HL-60 (cell line): Measurements from ENCODE around the gene SLC22A13.

ENCODE experiments used
- DNase-seq, 2 experiments: peaks; one replicate each; pipeline ENCODE4 v3.0.0-alpha.2; 2010 to 2020; ENCODE audit warnings: low read depth in 1 of 2, low spot score in 1 of 2
- H3K27ac ChIP-seq: fragments of 250-450 bp; sonication (Bioruptor Pico); replicated peaks from 2 replicates; pipeline ENCODE4 v1.5.1; 2020; ENCODE audit warnings: mild to moderate bottlenecking, moderate library complexity
- H3K27me3 ChIP-seq: fragments of 250-450 bp; sonication (Bioruptor Pico); 2 replicates; pipeline ENCODE4 v1.5.1; 2021; ENCODE audit warnings: mild to moderate bottlenecking, moderate library complexity; ENCODE audit not compliant: insufficient read depth, poor library complexity, severe bottlenecking
- H3K4me3 ChIP-seq: replicated peaks from 2 replicates; pipeline ENCODE4 v1.5.1; 2011; ENCODE audit warnings: mild to moderate bottlenecking, control low read depth, low read length; ENCODE audit not compliant: insufficient read depth
- GABPA ChIP-seq: IDR thresholded peaks from 2 replicates; pipeline ENCODE4 v1.6.1; 2012; ENCODE audit warnings: low read depth
- POLR2AphosphoS5 ChIP-seq: IDR thresholded peaks from 2 replicates; pipeline ENCODE4 v1.6.1; 2012; ENCODE audit warnings: low read depth
- SPI1 ChIP-seq: IDR thresholded peaks from 2 replicates; pipeline ENCODE4 v1.6.1; 2012; ENCODE audit warnings: low read depth, mild to moderate bottlenecking, borderline replicate concordance
- TF ChIP-seq, protein P1 (sequence below): IDR thresholded peaks from 2 replicates; pipeline ENCODE4 v1.6.1; 2012; ENCODE audit warnings: low read depth; ENCODE audit not compliant: insufficient replicate concordance
- TF ChIP-seq, protein P2 (sequence below): IDR thresholded peaks from one replicate; pipeline ENCODE4 v1.5.1; 2011; ENCODE audit warnings: low read length, control low read depth, inconsistent platforms; ENCODE audit not compliant: insufficient read depth

SLC22A13 gene

DNA sequence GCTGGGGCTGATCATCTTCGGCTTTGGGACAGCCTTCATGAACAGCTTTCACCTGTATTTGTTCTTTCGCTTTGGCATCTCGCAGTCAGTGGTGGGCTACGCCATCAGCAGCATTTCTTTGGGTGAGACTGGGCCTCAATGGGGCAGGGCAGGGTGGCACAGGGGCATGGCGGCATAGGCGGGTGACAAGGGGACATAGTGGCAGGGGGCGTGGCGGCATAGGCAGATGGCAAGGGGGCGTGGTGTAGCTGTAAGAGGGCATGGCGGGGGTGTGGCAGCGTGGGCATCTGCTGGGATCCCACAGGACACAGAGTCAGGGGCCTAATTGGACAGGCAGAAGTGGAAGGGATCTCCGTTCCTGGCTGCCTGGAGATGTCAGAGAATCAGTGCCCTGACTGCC is 42.0 kb downstream of the SLC22A13 start:
- no peak for DNase-seq
- Histone ChIP-seq H3K27ac (no peak overlapping the region), H3K4me3 (no peak overlapping the region), H3K27me3 (no peaks in the 10 kb centered on the region)
- TF ChIP-seq POLR2AphosphoS5 (no peak), GABPA (no peak), SPI1 (no peak)
- TF ChIP-seq, protein P1, sequence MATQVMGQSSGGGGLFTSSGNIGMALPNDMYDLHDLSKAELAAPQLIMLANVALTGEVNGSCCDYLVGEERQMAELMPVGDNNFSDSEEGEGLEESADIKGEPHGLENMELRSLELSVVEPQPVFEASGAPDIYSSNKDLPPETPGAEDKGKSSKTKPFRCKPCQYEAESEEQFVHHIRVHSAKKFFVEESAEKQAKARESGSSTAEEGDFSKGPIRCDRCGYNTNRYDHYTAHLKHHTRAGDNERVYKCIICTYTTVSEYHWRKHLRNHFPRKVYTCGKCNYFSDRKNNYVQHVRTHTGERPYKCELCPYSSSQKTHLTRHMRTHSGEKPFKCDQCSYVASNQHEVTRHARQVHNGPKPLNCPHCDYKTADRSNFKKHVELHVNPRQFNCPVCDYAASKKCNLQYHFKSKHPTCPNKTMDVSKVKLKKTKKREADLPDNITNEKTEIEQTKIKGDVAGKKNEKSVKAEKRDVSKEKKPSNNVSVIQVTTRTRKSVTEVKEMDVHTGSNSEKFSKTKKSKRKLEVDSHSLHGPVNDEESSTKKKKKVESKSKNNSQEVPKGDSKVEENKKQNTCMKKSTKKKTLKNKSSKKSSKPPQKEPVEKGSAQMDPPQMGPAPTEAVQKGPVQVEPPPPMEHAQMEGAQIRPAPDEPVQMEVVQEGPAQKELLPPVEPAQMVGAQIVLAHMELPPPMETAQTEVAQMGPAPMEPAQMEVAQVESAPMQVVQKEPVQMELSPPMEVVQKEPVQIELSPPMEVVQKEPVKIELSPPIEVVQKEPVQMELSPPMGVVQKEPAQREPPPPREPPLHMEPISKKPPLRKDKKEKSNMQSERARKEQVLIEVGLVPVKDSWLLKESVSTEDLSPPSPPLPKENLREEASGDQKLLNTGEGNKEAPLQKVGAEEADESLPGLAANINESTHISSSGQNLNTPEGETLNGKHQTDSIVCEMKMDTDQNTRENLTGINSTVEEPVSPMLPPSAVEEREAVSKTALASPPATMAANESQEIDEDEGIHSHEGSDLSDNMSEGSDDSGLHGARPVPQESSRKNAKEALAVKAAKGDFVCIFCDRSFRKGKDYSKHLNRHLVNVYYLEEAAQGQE: no peak
- TF ChIP-seq, protein P2, sequence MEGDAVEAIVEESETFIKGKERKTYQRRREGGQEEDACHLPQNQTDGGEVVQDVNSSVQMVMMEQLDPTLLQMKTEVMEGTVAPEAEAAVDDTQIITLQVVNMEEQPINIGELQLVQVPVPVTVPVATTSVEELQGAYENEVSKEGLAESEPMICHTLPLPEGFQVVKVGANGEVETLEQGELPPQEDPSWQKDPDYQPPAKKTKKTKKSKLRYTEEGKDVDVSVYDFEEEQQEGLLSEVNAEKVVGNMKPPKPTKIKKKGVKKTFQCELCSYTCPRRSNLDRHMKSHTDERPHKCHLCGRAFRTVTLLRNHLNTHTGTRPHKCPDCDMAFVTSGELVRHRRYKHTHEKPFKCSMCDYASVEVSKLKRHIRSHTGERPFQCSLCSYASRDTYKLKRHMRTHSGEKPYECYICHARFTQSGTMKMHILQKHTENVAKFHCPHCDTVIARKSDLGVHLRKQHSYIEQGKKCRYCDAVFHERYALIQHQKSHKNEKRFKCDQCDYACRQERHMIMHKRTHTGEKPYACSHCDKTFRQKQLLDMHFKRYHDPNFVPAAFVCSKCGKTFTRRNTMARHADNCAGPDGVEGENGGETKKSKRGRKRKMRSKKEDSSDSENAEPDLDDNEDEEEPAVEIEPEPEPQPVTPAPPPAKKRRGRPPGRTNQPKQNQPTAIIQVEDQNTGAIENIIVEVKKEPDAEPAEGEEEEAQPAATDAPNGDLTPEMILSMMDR: no peak

DNA sequence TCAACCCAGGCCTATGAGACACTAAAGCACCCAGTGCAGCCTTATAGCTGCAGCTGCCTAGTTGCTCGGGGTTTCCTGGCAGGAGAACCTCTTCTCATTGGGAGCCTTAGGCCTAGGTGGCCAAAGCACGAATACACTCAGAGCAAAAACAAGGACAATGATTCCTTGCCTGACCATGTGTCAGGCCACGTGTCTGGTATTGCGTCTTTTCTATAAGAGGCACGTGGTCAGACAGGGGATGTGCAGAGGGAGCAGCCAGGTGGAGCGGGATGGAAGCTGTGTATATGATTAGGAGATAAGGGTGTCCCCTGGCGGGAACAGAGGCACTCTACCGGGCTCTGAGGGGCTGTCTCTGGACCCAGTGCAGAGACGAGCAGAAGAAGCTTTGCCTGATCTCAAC is 42.8 kb downstream of the SLC22A13 start:
- TF ChIP-seq, protein P1: no peak
- no peak for TF ChIP-seq GABPA
- no peak for TF ChIP-seq SPI1
- TF ChIP-seq, protein P2: no peak
- no peak for TF ChIP-seq POLR2AphosphoS5
- no peak overlapping the region for H3K27ac ChIP-seq
- no peaks in the 10 kb centered on the region for H3K27me3 ChIP-seq
- no peak for DNase-seq
- no peak overlapping the region for H3K4me3 ChIP-seq

DNA sequence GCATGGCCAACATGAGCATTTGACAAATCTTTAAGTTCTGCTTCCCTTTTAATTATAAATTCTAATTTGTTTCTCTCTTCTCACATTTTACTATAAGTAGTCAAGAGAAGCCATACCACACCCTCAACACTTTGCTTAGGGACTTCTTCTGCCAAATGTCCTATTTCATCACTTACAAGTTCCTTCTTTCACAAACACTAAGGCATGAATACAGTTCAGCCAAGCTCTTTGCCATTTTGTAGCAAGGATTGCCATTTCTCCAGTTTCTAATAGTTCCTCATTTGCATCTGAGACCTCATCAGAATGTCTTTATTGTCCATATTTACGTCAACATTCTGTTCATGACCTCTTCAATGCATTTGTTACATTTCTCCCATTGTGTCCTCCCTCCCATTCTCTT is 45.9 kb downstream of the SLC22A13 start:
- peak in 1 of 2 experiments; percentile 67 for DNase-seq
- TF ChIP-seq SPI1 (peak; percentile 20; the same call in 1 of the 2 replicates), POLR2AphosphoS5 (no peak)
- Histone ChIP-seq H3K4me3 (no peak overlapping the region), H3K27me3 (no peaks in the 10 kb centered on the region), H3K27ac (peak overlapping the region; percentile 27)

- TF ChIP-seq GABPA (no peak), POLR2AphosphoS5 (no peak), SPI1 (no peak)
- TF ChIP-seq, protein P2: no peak
- TF ChIP-seq, protein P1: no peak
- Histone ChIP-seq H3K4me3 (no peak overlapping the region), H3K27ac (no peak overlapping the region; the same call in 1 of the 2 replicates), H3K27me3 (no peaks in the 10 kb centered on the region)
- no peak for DNase-seq
Measured at GRCh38 chr3:38311941-38312340, 46.3 kb downstream of the SLC22A13 start.
